Measurements from ENCODE around the gene AKAP1. TPM values are rescaled to one million over a fixed set of nuclear protein-coding genes. Genes with fewer than 3 reads are reported as not detected.

The AKAP1 gene
- polyA plus RNA-seq, 3 donors, result 5.6 to 14.6 (median 6.8) TPM

GRCh38 chr17:57040571-57040970 lies 44.5 kb upstream of the AKAP1 start:
- Mint-ChIP-seq H3K27ac (no peak overlapping the region), H3K36me3 (peaks cover 0 to 5% of the 10 kb centered on the region in 2 donors), H3K4me3 (no peak overlapping the region), H3K27me3 (ENCODE audit: low read depth in 3 of 3) (peaks cover 51 to 77% (median 65%) of the 10 kb centered on the region in 3 donors), H3K4me1 (peaks cover 10% of the 10 kb centered on the region), H3K9me3 (peaks cover 0 to 10% (median 6%) of the 10 kb centered on the region in 7 donors)
- Histone ChIP-seq H2AFZ (ENCODE audit: insufficient read depth, low read depth, low read length, poor library complexity, severe bottlenecking) (no peak overlapping the region), H3K79me2 (ENCODE audit: insufficient read depth, low read length) (no peaks in the 10 kb centered on the region), H4K20me1 (ENCODE audit: insufficient read depth, low read length) (no peaks in the 10 kb centered on the region), H3K27ac (ENCODE audit: low read depth in 1 of 2, low read length in 2 of 2) (no peak overlapping the region), H3K4me2 (replicated peaks; ENCODE audit: extremely low read depth, low read length, poor library complexity, severe bottlenecking) (no peak overlapping the region), H3K9ac (ENCODE audit: insufficient read depth, low read length, poor library complexity, severe bottlenecking) (no peak overlapping the region), H3K36me3 (replicated peaks in 1 of 2; ENCODE audit: control insufficient read depth in 1 of 2, insufficient read depth in 2 of 2, low read length in 2 of 2) (no peaks in the 10 kb centered on the region), H3K4me3 (replicated peaks in 1 of 3; ENCODE audit: low read depth in 2 of 3, low read length in 3 of 3) (no peak overlapping the region), H3K27me3 (ENCODE audit: control insufficient read depth in 2 of 2, insufficient read depth in 2 of 2, low read length in 2 of 2) (peaks cover 27 to 43% of the 10 kb centered on the region in 2 donors), H3K4me1 (ENCODE audit: control insufficient read depth in 1 of 2, insufficient read depth in 2 of 2, low read length in 2 of 2) (peaks cover 7% of the 10 kb centered on the region in 2 donors), H3K9me3 (replicated peaks in 1 of 2; ENCODE audit: control insufficient read depth in 1 of 2, insufficient read depth in 1 of 2, low read length in 2 of 2) (peaks cover 0 to 6% of the 10 kb centered on the region in 2 donors)
- no CpG with 5 or more reads among the region's 2 CpGs for WGBS (ENCODE audit: insufficient coverage)
- DNase-seq, result no peak
- intact Hi-C loops (cut with micrococcal nuclease), result no loop called here
- TF ChIP-seq CTCF (IDR thresholded peaks at IDR 0.05), result no peak

GRCh38 chr17:57043276-57043675 lies 41.8 kb upstream of the AKAP1 start:
- intact Hi-C loops (cut with micrococcal nuclease), result no loop called here
- Mint-ChIP-seq H3K27ac (no peak overlapping the region), H3K9me3 (peaks cover 0 to 18% (median 10%) of the 10 kb centered on the region in 7 donors), H3K27me3 (ENCODE audit: low read depth in 3 of 3) (peaks cover 66 to 79% (median 68%) of the 10 kb centered on the region in 3 donors), H3K4me1 (peaks cover 32% of the 10 kb centered on the region), H3K4me3 (peak overlapping the region in 1 of 2 donors; percentile 73), H3K36me3 (peaks cover 5 to 9% of the 10 kb centered on the region in 2 donors)
- Histone ChIP-seq H3K4me3 (replicated peaks in 1 of 3; ENCODE audit: low read depth in 2 of 3, low read length in 3 of 3) (no peak overlapping the region), H3K4me2 (replicated peaks; ENCODE audit: extremely low read depth, low read length, poor library complexity, severe bottlenecking) (no peak overlapping the region), H3K4me1 (ENCODE audit: control insufficient read depth in 1 of 2, insufficient read depth in 2 of 2, low read length in 2 of 2) (peaks cover 27 to 28% of the 10 kb centered on the region in 2 donors), H3K27me3 (ENCODE audit: control insufficient read depth in 2 of 2, insufficient read depth in 2 of 2, low read length in 2 of 2) (peaks cover 26 to 42% of the 10 kb centered on the region in 2 donors), H3K36me3 (replicated peaks in 1 of 2; ENCODE audit: control insufficient read depth in 1 of 2, insufficient read depth in 2 of 2, low read length in 2 of 2) (no peaks in the 10 kb centered on the region), H3K9ac (ENCODE audit: insufficient read depth, low read length, poor library complexity, severe bottlenecking) (no peak overlapping the region), H2AFZ (ENCODE audit: insufficient read depth, low read depth, low read length, poor library complexity, severe bottlenecking) (no peak overlapping the region), H3K79me2 (ENCODE audit: insufficient read depth, low read length) (no peaks in the 10 kb centered on the region), H3K9me3 (replicated peaks in 1 of 2; ENCODE audit: control insufficient read depth in 1 of 2, insufficient read depth in 1 of 2, low read length in 2 of 2) (peaks cover 0 to 9% of the 10 kb centered on the region in 2 donors), H4K20me1 (ENCODE audit: insufficient read depth, low read length) (no peaks in the 10 kb centered on the region), H3K27ac (ENCODE audit: low read depth in 1 of 2, low read length in 2 of 2) (no peak overlapping the region)
- no peak for DNase-seq
- 100% methylated on average over 2 of the region's 4 CpGs for WGBS (ENCODE audit: insufficient coverage)
- TF ChIP-seq CTCF (IDR thresholded peaks at IDR 0.05), result no peak
